HepG2 (cell line): Measurements from ENCODE around the gene PPP1R18. TPM values are rescaled to one million over a fixed set of nuclear protein-coding genes. Genes with fewer than 3 reads are reported as not detected.
A peak's percentile ranks its signal among the peaks of the same experiment; 100 is the strongest.

Source experiments
- AFF4 ChIP-seq: sonication (generic); formaldehyde crosslinking; IDR thresholded peaks from 2 replicates; pipeline ENCODE4 v1.4.0; 2020; ENCODE audit warnings: missing genetic modification reagents
- AGO2 ChIP-seq: fragments of 200-400 bp; formaldehyde crosslinking; optimal IDR thresholded peaks from 2 replicates; pipeline ENCODE3; 2017; ENCODE audit warnings: mild to moderate bottlenecking, low read depth, low read length, moderate library complexity
- ATF1 ChIP-seq: IDR thresholded peaks from 2 replicates; pipeline ENCODE4 v1.6.1; 2016; ENCODE audit warnings: mild to moderate bottlenecking, control low read depth
- GATAD1 ChIP-seq: IDR thresholded peaks from 2 replicates; pipeline ENCODE4 v1.6.1; 2016; ENCODE audit warnings: missing genetic modification reagents, missing compliant biosample characterization
- HNRNPK ChIP-seq: fragments of 200-400 bp; formaldehyde crosslinking; IDR thresholded peaks from 2 replicates; pipeline ENCODE4 v1.6.1; 2018; ENCODE audit warnings: low read length, low read depth, moderate library complexity, mild to moderate bottlenecking; ENCODE audit not compliant: poor library complexity, severe bottlenecking
- KDM5B ChIP-seq: sonication (generic); formaldehyde crosslinking; IDR thresholded peaks from 2 replicates; pipeline ENCODE4 v1.4.0; 2020; ENCODE audit warnings: missing genetic modification reagents, mild to moderate bottlenecking, borderline replicate concordance
- POLR2AphosphoS2 ChIP-seq: IDR thresholded peaks from 2 replicates; pipeline ENCODE4 v1.6.1; 2011; ENCODE audit warnings: low read depth, low read length, improper control_type of control experiment
- RBM22 ChIP-seq: fragments of 200-400 bp; formaldehyde crosslinking; optimal IDR thresholded peaks from 2 replicates; pipeline ENCODE3; 2017; ENCODE audit warnings: mild to moderate bottlenecking, low read length, moderate library complexity
- REL ChIP-seq: sonication (generic); formaldehyde crosslinking; conservative IDR thresholded peaks from 2 replicates; pipeline ENCODE4 v1.8.0; 2022; ENCODE audit warnings: mild to moderate bottlenecking, missing genetic modification reagents, moderate library complexity
- SATB2 ChIP-seq: sonication (generic); formaldehyde crosslinking; IDR thresholded peaks from 2 replicates; pipeline ENCODE4 v1.5.0; 2020; ENCODE audit warnings: missing genetic modification reagents
- SIX1 ChIP-seq: sonication (generic); formaldehyde crosslinking; IDR thresholded peaks from 2 replicates; pipeline ENCODE4 v1.4.0; 2020; ENCODE audit warnings: missing genetic modification reagents, borderline replicate concordance
- TEAD2 ChIP-seq: sonication (generic); formaldehyde crosslinking; IDR thresholded peaks from 2 replicates; pipeline ENCODE4 v1.9.0; 2021; ENCODE audit warnings: missing genetic modification reagents
- THAP11 ChIP-seq: IDR thresholded peaks from 2 replicates; pipeline ENCODE4 v1.6.1; 2016; ENCODE audit warnings: missing biosample characterization, missing genetic modification reagents
- TRIM22 ChIP-seq: fragments of 450-650 bp; IDR thresholded peaks from 2 replicates; pipeline ENCODE4 v1.6.1; 2017
- ZBTB26 ChIP-seq: IDR thresholded peaks from 2 replicates; pipeline ENCODE4 v1.6.1; 2016; ENCODE audit warnings: missing compliant biosample characterization, missing genetic modification reagents, borderline replicate concordance
- ZBTB7A ChIP-seq: sonication (generic); formaldehyde crosslinking; IDR thresholded peaks from 2 replicates; pipeline ENCODE4 v1.8.0; 2022; ENCODE audit warnings: mild to moderate bottlenecking, missing genetic modification reagents
- ZFX ChIP-seq: sonication (generic); formaldehyde crosslinking; IDR thresholded peaks from 2 replicates; pipeline ENCODE4 v1.4.0; 2020; ENCODE audit warnings: mild to moderate bottlenecking, low read depth, missing genetic modification reagents, moderate library complexity
- ZNF878 ChIP-seq: sonication (generic); formaldehyde crosslinking; IDR thresholded peaks from 2 replicates; pipeline ENCODE4 v1.8.1; 2023; ENCODE audit warnings: mild to moderate bottlenecking, missing genetic modification reagents, moderate library complexity
- polyA plus RNA-seq, 8 experiments: library from polyadenylated mRNA; depleted of rRNA in 3 of 8; stranded (reverse) in 7 of 8; unstranded in 1 of 8; fragments of >200 nt; fragmentation: Illumina TruSeq in 4 of 8; extraction: Trizol in 4 of 8; gene quantifications; 2 replicates each; pipeline versions ENCODE4 v1.2.1 to v1.2.3, GENCODE V29; 2011 to 2016; ENCODE audit warnings: low read depth in 4 of 8, missing spikeins in 1 of 8, mixed read lengths in 1 of 8; ENCODE audit not compliant: insufficient read depth in 1 of 8
- total RNA-seq, 5 experiments: library from RNA; depleted of rRNA; stranded (reverse); fragments of >200 nt; fragmentation: Illumina TruSeq; extraction: Trizol; gene quantifications; 2 replicates each; pipeline ENCODE4 v1.2.3, GENCODE V29; 2016; ENCODE audit warnings: low read depth in 1 of 5
- TF ChIP-seq, protein P1 (sequence below): sonication (generic); formaldehyde crosslinking; IDR thresholded peaks from 2 replicates; pipeline ENCODE4 v1.4.0; 2020; ENCODE audit warnings: mild to moderate bottlenecking, missing genetic modification reagents
- TF ChIP-seq, protein P2 (sequence below): sonication (generic); formaldehyde crosslinking; IDR thresholded peaks from 2 replicates; pipeline ENCODE4 v1.4.0; 2020; ENCODE audit warnings: missing genetic modification reagents; ENCODE audit errors: not compliant biosample characterization
- TF ChIP-seq, protein P3 (sequence below): sonication (generic); formaldehyde crosslinking; IDR thresholded peaks from 2 replicates; pipeline ENCODE4 v1.8.0; 2022; ENCODE audit warnings: mild to moderate bottlenecking, missing genetic modification reagents, moderate library complexity

Gene PPP1R18
- total and polyA plus RNA-seq, 2 of the 13 experiments (the other 11 are each of a cell fraction or from before 2014, with no cell fraction given) = 4.9 to 9.2 TPM

GRCh38 chr6:30724906-30725667, 38.6 kb upstream of the PPP1R18 start (continued):
- 0 out of 2 replicates have a peak, but pooled peaks have one; percentile 4 for TF ChIP-seq THAP11 (CRISPR knock-in tag)
- TF ChIP-seq ZBTB26 (CRISPR knock-in tag) = no peak
- peak; percentile 99 for TF ChIP-seq RBM22
- TF ChIP-seq KDM5B (CRISPR knock-in tag) = no peak
- TF ChIP-seq REL = 0 out of 2 replicates have a peak, but pooled peaks have one; percentile 54
- no peak for TF ChIP-seq SATB2 (CRISPR knock-in tag)
- 0 out of 2 replicates have a peak, but pooled peaks have one; percentile 3 for TF ChIP-seq ZNF878 (CRISPR knock-in tag)
- TF ChIP-seq, protein P1, sequence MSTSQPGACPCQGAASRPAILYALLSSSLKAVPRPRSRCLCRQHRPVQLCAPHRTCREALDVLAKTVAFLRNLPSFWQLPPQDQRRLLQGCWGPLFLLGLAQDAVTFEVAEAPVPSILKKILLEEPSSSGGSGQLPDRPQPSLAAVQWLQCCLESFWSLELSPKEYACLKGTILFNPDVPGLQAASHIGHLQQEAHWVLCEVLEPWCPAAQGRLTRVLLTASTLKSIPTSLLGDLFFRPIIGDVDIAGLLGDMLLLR = no peak
- TF ChIP-seq ZFX (CRISPR knock-in tag) = 0 out of 2 replicates have a peak, but pooled peaks have one; percentile 4
- no peak for TF ChIP-seq ZBTB7A (CRISPR knock-in tag)
- TF ChIP-seq TRIM22 = no peak
- peak; percentile 21 for TF ChIP-seq AGO2
- no peak for TF ChIP-seq GATAD1 (CRISPR knock-in tag)
- TF ChIP-seq SIX1 (CRISPR knock-in tag) = no peak
- TF ChIP-seq, protein P2, sequence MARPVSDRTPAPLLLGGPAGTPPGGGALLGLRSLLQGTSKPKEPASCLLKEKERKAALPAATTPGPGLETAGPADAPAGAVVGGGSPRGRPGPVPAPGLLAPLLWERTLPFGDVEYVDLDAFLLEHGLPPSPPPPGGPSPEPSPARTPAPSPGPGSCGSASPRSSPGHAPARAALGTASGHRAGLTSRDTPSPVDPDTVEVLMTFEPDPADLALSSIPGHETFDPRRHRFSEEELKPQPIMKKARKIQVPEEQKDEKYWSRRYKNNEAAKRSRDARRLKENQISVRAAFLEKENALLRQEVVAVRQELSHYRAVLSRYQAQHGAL (CRISPR knock-in tag) = no peak
- no peak for TF ChIP-seq TEAD2 (CRISPR knock-in tag)
- peak; percentile 45; the same call in 1 of the 2 replicates for TF ChIP-seq AFF4
- TF ChIP-seq, protein P3, sequence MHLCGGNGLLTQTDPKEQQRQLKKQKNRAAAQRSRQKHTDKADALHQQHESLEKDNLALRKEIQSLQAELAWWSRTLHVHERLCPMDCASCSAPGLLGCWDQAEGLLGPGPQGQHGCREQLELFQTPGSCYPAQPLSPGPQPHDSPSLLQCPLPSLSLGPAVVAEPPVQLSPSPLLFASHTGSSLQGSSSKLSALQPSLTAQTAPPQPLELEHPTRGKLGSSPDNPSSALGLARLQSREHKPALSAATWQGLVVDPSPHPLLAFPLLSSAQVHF (CRISPR knock-in tag) = peak; percentile 53; the same call in 1 of the 2 replicates
- peak; percentile 78; the same call in 1 of the 2 replicates for TF ChIP-seq POLR2AphosphoS2
- no peak for TF ChIP-seq HNRNPK
- TF ChIP-seq ATF1 (CRISPR knock-in tag) = 0 out of 2 replicates have a peak, but pooled peaks have one; percentile 26
